Skeletal muscle tissue (tissue), 4 donors: ENCODE measurements around the gene MAGEB10. TPM values are rescaled to one million over a fixed set of nuclear protein-coding genes. Genes with fewer than 3 reads are reported as not detected.

Experiments used
- H3K27ac ChIP-seq: one replicate; pipeline ENCODE4 v1.7.0; 2013; ENCODE audit warnings: mild to moderate bottlenecking, low read depth, low read length, inconsistent platforms
- H3K27me3 ChIP-seq, 3 donors: one replicate each; pipeline ENCODE4 v1.7.0; 2013; ENCODE audit warnings: low read length in 3 of 3; ENCODE audit not compliant: control insufficient read depth in 3 of 3, insufficient read depth in 3 of 3
- H3K36me3 ChIP-seq, 3 donors: one replicate each; pipeline ENCODE4 v1.7.0; 2013; ENCODE audit warnings: low read length in 3 of 3; ENCODE audit not compliant: control insufficient read depth in 3 of 3, insufficient read depth in 3 of 3
- H3K4me1 ChIP-seq, 3 donors: one replicate each; pipeline ENCODE4 v1.7.0; 2013; ENCODE audit warnings: low read length in 3 of 3, mild to moderate bottlenecking in 3 of 3; ENCODE audit not compliant: control insufficient read depth in 3 of 3, insufficient read depth in 3 of 3
- H3K4me3 ChIP-seq, 3 donors: one replicate each; pipeline ENCODE4 v1.7.0; 2013; ENCODE audit warnings: low read length in 3 of 3
- H3K9ac ChIP-seq, 3 donors: one replicate each; pipeline ENCODE4 v1.7.0; 2013; ENCODE audit warnings: low read length in 3 of 3, mild to moderate bottlenecking in 3 of 3, moderate library complexity in 2 of 3, low read depth in 1 of 3
- H3K9me3 ChIP-seq, 3 donors: one replicate each; pipeline ENCODE4 v1.7.0; 2013; ENCODE audit warnings: low read length in 3 of 3; ENCODE audit not compliant: control insufficient read depth in 3 of 3
- total RNA-seq: library from RNA; depleted of rRNA; stranded (reverse); fragments of >200 nt; gene quantifications from one replicate; pipeline ENCODE4 v1.2.3, GENCODE V29; 2014
- donor health status: Osteomylitis.

MAGEB10 gene
- total RNA-seq, 1 donor from 2014 or later, result not detected

- Histone ChIP-seq H3K27me3 (no peaks in the 10 kb centered on the region), H3K36me3 (no peaks in the 10 kb centered on the region), H3K27ac (no peak overlapping the region), H3K9me3 (no peaks in the 10 kb centered on the region), H3K9ac (no peak overlapping the region), H3K4me3 (no peak overlapping the region), H3K4me1 (no peaks in the 10 kb centered on the region)
Observed at GRCh38 chrX:27838185-27838584, 30.4 kb downstream of the MAGEB10 start.

- Histone ChIP-seq H3K4me1 (no peaks in the 10 kb centered on the region), H3K4me3 (no peak overlapping the region), H3K9ac (no peak overlapping the region), H3K9me3 (no peaks in the 10 kb centered on the region), H3K36me3 (no peaks in the 10 kb centered on the region), H3K27ac (no peak overlapping the region), H3K27me3 (no peaks in the 10 kb centered on the region)
Observed at GRCh38 chrX:27840881-27841280, 33.1 kb downstream of the MAGEB10 start.

GRCh38 chrX:27842859-27843258, 35.1 kb downstream of the MAGEB10 start:
- H3K9ac ChIP-seq, result no peak overlapping the region
- H3K4me1 ChIP-seq, result no peaks in the 10 kb centered on the region
- H3K9me3 ChIP-seq, result no peaks in the 10 kb centered on the region
- no peak overlapping the region for H3K27ac ChIP-seq
- no peaks in the 10 kb centered on the region for H3K27me3 ChIP-seq
- no peak overlapping the region for H3K4me3 ChIP-seq
- H3K36me3 ChIP-seq, result no peaks in the 10 kb centered on the region

- Histone ChIP-seq H3K9me3 (no peaks in the 10 kb centered on the region), H3K27ac (no peak overlapping the region), H3K9ac (no peak overlapping the region), H3K36me3 (no peaks in the 10 kb centered on the region), H3K4me3 (no peak overlapping the region), H3K4me1 (no peaks in the 10 kb centered on the region), H3K27me3 (no peaks in the 10 kb centered on the region)
Observed at GRCh38 chrX:27860337-27860736, 52.5 kb downstream of the MAGEB10 start.

- Histone ChIP-seq H3K4me1 (no peaks in the 10 kb centered on the region), H3K9ac (no peak overlapping the region), H3K27ac (no peak overlapping the region), H3K27me3 (no peaks in the 10 kb centered on the region), H3K36me3 (no peaks in the 10 kb centered on the region), H3K9me3 (no peaks in the 10 kb centered on the region), H3K4me3 (no peak overlapping the region)
Observed at GRCh38 chrX:27863809-27864208, 56.0 kb downstream of the MAGEB10 start.

Other genes starting within 250 kb of the MAGEB10 start
- not detected for gene DCAF8L2, start 217.6 kb upstream of the MAGEB10 start, total RNA-seq
- not detected for gene DCAF8L1, start 173.5 kb downstream of the MAGEB10 start, total RNA-seq